SK-N-SH treated with all-trans-retinoic acid at 6 μM for 48 hours (cell line): Measurements from ENCODE around the gene RBMS3.

ENCODE experiments used
- ARNTL ChIP-seq: fragments of 450-650 bp; formaldehyde crosslinking; IDR thresholded peaks from 2 replicates; pipeline ENCODE4 v1.5.0; 2020; ENCODE audit warnings: low read depth, mild to moderate bottlenecking, moderate library complexity, borderline replicate concordance
- CREB5 ChIP-seq: fragments of 250-450 bp; sonication (Bioruptor Pico); IDR thresholded peaks from 2 replicates; pipeline ENCODE4 v1.5.1; 2020; ENCODE audit warnings: low read depth, mild to moderate bottlenecking, moderate library complexity
- CSDC2 ChIP-seq: fragments of 250-450 bp; sonication (Bioruptor Pico); IDR thresholded peaks from 2 replicates; pipeline ENCODE4 v1.5.0; 2020; ENCODE audit warnings: mild to moderate bottlenecking, moderate library complexity
- CSRNP3 ChIP-seq: fragments of 250-450 bp; sonication (Bioruptor Pico); IDR thresholded peaks from 2 replicates; pipeline ENCODE4 v1.5.1; 2021; ENCODE audit warnings: mild to moderate bottlenecking, moderate library complexity
- ESRRG ChIP-seq: fragments of 250-450 bp; sonication (Bioruptor Pico); IDR thresholded peaks from 2 replicates; pipeline ENCODE4 v1.6.1; 2021; ENCODE audit warnings: mild to moderate bottlenecking
- GLIS3 ChIP-seq: fragments of 250-450 bp; sonication (Bioruptor Pico); IDR thresholded peaks from 2 replicates; pipeline ENCODE4 v1.5.0; 2020; ENCODE audit warnings: mild to moderate bottlenecking, moderate library complexity
- PATZ1 ChIP-seq: fragments of 250-450 bp; sonication (Bioruptor Pico); IDR thresholded peaks from 2 replicates; pipeline ENCODE4 v1.8.0; 2020; ENCODE audit warnings: mild to moderate bottlenecking, moderate library complexity, borderline replicate concordance
- PPARA ChIP-seq: fragments of 250-450 bp; sonication (Bioruptor Pico); IDR thresholded peaks from 2 replicates; pipeline ENCODE4 v1.5.0; 2020; ENCODE audit warnings: mild to moderate bottlenecking, borderline replicate concordance
- RARB ChIP-seq: fragments of 250-450 bp; sonication (Bioruptor Pico); IDR thresholded peaks from 2 replicates; pipeline ENCODE4 v1.8.0; 2021; ENCODE audit warnings: mild to moderate bottlenecking, moderate library complexity
- TCF4 ChIP-seq: fragments of 250-450 bp; sonication (Bioruptor Pico); IDR thresholded peaks from 2 replicates; pipeline ENCODE4 v1.8.0; 2021; ENCODE audit warnings: mild to moderate bottlenecking, moderate library complexity, borderline replicate concordance
- ZFP3 ChIP-seq: fragments of 250-450 bp; sonication (Bioruptor Pico); IDR thresholded peaks from 2 replicates; pipeline ENCODE4 v1.5.0; 2020; ENCODE audit warnings: mild to moderate bottlenecking, moderate library complexity
- ZFP30 ChIP-seq: fragments of 450-650 bp; formaldehyde crosslinking; IDR thresholded peaks from 2 replicates; pipeline ENCODE4 v1.5.0; 2022; ENCODE audit warnings: mild to moderate bottlenecking, moderate library complexity

- TF ChIP-seq ZFP30 (CRISPR knock-in tag) (no peak), CREB5 (CRISPR knock-in tag) (no peak), PATZ1 (no peak), ARNTL (no peak), CSRNP3 (CRISPR knock-in tag) (no peak), ZFP3 (CRISPR knock-in tag) (no peak), TCF4 (CRISPR knock-in tag) (no peak), PPARA (CRISPR knock-in tag) (no peak), CSDC2 (CRISPR knock-in tag) (no peak), GLIS3 (CRISPR knock-in tag) (no peak), RARB (no peak), ESRRG (CRISPR knock-in tag) (no peak)
These were observed 264.0 kb downstream of the RBMS3 start for GRCh38 chr3:29544701-29545363.
